ENCODE measurements around the gene CHTOP. TPM values are rescaled to one million over a fixed set of nuclear protein-coding genes. Genes with fewer than 3 reads are reported as not detected.
A peak's percentile ranks its signal among the peaks of the same experiment; 100 is the strongest.

The CHTOP gene
- total RNA-seq, 2 donors from 2014 or later = 39.0 to 78.0 TPM

DNA sequence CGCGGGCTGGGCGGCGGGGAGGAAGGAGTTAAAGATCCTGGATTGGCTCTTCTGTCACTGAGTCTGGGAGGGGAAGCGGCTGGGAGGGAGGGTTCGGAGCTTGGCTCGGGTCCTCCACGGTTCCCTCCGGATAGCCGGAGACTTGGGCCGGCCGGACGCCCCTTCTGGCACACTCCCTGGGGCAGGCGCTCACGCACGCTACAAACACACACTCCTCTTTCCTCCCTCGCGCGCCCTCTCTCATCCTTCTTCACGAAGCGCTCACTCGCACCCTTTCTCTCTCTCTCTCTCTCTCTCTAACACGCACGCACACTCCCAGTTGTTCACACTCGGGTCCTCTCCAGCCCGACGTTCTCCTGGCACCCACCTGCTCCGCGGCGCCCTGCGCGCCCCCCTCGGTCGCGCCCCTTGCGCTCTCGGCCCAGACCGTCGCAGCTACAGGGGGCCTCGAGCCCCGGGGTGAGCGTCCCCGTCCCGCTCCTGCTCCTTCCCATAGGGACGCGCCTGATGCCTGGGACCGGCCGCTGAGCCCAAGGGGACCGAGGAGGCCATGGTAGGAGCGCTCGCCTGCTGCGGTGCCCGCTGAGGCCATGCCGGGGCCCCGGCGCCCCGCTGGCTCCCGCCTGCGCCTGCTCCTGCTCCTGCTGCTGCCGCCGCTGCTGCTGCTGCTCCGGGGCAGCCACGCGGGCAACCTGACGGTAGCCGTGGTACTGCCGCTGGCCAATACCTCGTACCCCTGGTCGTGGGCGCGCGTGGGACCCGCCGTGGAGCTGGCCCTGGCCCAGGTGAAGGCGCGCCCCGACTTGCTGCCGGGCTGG lies 44.9 kb downstream of the CHTOP start, which contains the start of gene NPR1:
Gene NPR1 (plus strand): TSS at position 170 of the 818 bp plus-strand sequence. CDS start 421 bp downstream, at position 591.
- peak within 1 kb of the TSS; percentile 91 to 93 for H3K27ac ChIP-seq
- H3K4me3 ChIP-seq = peak within 1 kb of the TSS; percentile 86
- TF ChIP-seq, protein P1, sequence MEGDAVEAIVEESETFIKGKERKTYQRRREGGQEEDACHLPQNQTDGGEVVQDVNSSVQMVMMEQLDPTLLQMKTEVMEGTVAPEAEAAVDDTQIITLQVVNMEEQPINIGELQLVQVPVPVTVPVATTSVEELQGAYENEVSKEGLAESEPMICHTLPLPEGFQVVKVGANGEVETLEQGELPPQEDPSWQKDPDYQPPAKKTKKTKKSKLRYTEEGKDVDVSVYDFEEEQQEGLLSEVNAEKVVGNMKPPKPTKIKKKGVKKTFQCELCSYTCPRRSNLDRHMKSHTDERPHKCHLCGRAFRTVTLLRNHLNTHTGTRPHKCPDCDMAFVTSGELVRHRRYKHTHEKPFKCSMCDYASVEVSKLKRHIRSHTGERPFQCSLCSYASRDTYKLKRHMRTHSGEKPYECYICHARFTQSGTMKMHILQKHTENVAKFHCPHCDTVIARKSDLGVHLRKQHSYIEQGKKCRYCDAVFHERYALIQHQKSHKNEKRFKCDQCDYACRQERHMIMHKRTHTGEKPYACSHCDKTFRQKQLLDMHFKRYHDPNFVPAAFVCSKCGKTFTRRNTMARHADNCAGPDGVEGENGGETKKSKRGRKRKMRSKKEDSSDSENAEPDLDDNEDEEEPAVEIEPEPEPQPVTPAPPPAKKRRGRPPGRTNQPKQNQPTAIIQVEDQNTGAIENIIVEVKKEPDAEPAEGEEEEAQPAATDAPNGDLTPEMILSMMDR (IDR thresholded peaks at IDR 0.05) = no peak
- H3K27me3 ChIP-seq (replicated peaks; ENCODE audit: insufficient read depth) = no peaks in the 10 kb centered on the region
- peaks cover 5 to 30% of the 10 kb centered on the region in 2 donors for H3K4me1 ChIP-seq (ENCODE audit: control insufficient read depth in 1 of 2, low read depth in 2 of 2)
- DNase-seq (ENCODE audit: low spot score) = peak; percentile 35
- H3K9me3 ChIP-seq = no peaks in the 10 kb centered on the region
- ATAC-seq (ENCODE audit: insufficient number of reproducible peaks, low FRiP score, low read depth) = peak; percentile 16
- H3K36me3 ChIP-seq = peaks cover 12% of the 10 kb centered on the region

DNA sequence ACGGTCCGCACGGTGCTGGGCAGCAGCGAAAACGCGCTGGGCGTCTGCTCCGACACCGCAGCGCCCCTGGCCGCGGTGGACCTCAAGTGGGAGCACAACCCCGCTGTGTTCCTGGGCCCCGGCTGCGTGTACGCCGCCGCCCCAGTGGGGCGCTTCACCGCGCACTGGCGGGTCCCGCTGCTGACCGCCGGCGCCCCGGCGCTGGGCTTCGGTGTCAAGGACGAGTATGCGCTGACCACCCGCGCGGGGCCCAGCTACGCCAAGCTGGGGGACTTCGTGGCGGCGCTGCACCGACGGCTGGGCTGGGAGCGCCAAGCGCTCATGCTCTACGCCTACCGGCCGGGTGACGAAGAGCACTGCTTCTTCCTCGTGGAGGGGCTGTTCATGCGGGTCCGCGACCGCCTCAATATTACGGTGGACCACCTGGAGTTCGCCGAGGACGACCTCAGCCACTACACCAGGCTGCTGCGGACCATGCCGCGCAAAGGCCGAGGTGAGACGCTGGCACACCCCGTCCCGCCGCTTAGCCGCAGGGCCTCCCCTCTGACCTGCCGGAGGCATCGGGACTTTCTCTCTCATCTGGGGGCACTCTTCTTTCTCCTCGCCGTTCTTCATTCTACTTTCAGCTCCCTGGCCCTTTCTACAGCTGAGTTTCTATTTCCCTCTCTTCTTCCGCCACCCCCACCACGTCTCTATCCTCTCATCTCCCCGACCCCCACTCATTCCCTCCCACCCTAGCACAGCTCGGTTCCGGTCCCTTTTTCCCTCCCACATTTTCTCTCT lies 45.7 kb downstream of the CHTOP start:
- Histone ChIP-seq H3K27ac (peak overlapping the region; percentile 91 to 93), H3K9me3 (no peaks in the 10 kb centered on the region), H3K4me1 (ENCODE audit: control insufficient read depth in 1 of 2, low read depth in 2 of 2) (peaks cover 5 to 38% of the 10 kb centered on the region in 2 donors), H3K36me3 (peaks cover 12% of the 10 kb centered on the region), H3K4me3 (peak overlapping the region; percentile 86), H3K27me3 (replicated peaks; ENCODE audit: insufficient read depth) (no peaks in the 10 kb centered on the region)
- DNase-seq (ENCODE audit: low spot score) (no peak), ATAC-seq (ENCODE audit: insufficient number of reproducible peaks, low FRiP score, low read depth) (no peak)
- TF ChIP-seq, protein P1 (IDR thresholded peaks at IDR 0.05) = no peak

DNA sequence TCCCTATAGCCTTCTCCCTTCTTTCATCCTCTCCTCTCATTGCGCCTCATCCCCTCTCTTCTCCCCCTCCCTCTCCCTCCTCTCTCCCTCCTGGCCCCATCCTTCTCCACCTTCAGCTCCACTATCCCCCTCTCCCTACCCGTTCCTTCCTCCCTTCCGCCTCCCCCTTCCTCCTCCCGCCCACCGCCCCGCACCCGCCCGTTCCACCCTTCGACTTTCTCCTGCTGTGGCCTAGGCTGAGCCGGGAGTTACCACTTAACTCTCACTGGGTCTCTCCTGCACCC lies 46.2 kb downstream of the CHTOP start:
- TF ChIP-seq, protein P1 (IDR thresholded peaks at IDR 0.05) = no peak
- no peaks in the 10 kb centered on the region for H3K27me3 ChIP-seq (replicated peaks; ENCODE audit: insufficient read depth)
- no peaks in the 10 kb centered on the region for H3K9me3 ChIP-seq
- ATAC-seq (ENCODE audit: insufficient number of reproducible peaks, low FRiP score, low read depth) (no peak), DNase-seq (ENCODE audit: low spot score) (no peak)
- peak overlapping the region; percentile 86 for H3K4me3 ChIP-seq
- peaks cover 16% of the 10 kb centered on the region for H3K36me3 ChIP-seq
- peaks cover 5 to 38% of the 10 kb centered on the region in 2 donors for H3K4me1 ChIP-seq (ENCODE audit: control insufficient read depth in 1 of 2, low read depth in 2 of 2)
- H3K27ac ChIP-seq = peak overlapping the region; percentile 91 to 93

DNA sequence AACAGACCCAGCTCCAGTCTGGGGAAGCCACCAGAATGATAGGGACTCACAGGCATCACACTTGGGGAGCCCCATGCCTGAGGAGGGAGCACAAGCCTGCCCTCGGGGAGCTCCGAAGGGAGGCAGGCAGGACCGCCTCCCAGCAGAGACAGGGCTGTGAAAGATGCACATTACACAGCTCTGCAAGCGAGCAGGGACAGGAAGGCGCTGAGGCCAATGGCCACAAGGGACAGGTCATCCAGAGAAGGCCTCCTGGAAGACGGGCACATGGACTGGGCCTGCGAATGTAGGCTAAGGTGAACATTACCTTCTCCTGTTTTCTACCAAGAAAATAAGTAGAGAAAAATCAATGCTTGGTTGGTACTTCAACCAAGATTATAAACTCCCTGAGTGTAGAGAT lies 48.9 kb downstream of the CHTOP start:
- Histone ChIP-seq H3K27me3 (replicated peaks; ENCODE audit: insufficient read depth) (no peaks in the 10 kb centered on the region), H3K4me1 (ENCODE audit: control insufficient read depth in 1 of 2, low read depth in 2 of 2) (peaks cover 5 to 38% of the 10 kb centered on the region in 2 donors), H3K27ac (peak overlapping the region in 1 of 2 donors; percentile 74), H3K9me3 (no peaks in the 10 kb centered on the region), H3K4me3 (no peak overlapping the region), H3K36me3 (peaks cover 42% of the 10 kb centered on the region)
- no peak for DNase-seq (ENCODE audit: low spot score)
- ATAC-seq (ENCODE audit: insufficient number of reproducible peaks, low FRiP score, low read depth) = no peak
- TF ChIP-seq, protein P1 (IDR thresholded peaks at IDR 0.05) = no peak

DNA sequence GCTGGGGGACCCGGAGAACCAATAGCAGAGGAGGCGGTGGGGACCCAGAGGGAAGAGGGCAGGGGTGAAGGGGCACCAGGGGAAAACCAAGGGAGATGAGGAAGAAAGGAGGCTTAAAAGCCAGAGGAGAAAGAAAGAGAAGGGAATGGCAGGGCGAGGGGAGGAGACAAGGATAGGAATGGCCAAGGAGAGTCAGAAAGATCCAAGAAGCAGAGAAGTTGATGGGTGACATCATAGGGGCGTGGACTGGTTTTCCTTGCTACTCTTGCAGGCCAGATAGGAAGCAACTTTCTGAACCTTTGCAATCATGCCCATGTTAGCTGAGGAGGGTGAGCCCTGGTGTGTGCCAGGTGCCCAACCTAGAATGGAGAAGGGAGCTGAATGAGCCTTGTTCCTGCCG lies 50.0 kb downstream of the CHTOP start:
- TF ChIP-seq, protein P1 (IDR thresholded peaks at IDR 0.05) = no peak
- peaks cover 5 to 38% of the 10 kb centered on the region in 2 donors for H3K4me1 ChIP-seq (ENCODE audit: control insufficient read depth in 1 of 2, low read depth in 2 of 2)
- no peak overlapping the region for H3K4me3 ChIP-seq
- peaks cover 53% of the 10 kb centered on the region for H3K36me3 ChIP-seq
- DNase-seq (ENCODE audit: low spot score) = no peak
- H3K27me3 ChIP-seq (replicated peaks; ENCODE audit: insufficient read depth) = no peaks in the 10 kb centered on the region
- no peak for ATAC-seq (ENCODE audit: insufficient number of reproducible peaks, low FRiP score, low read depth)
- no peaks in the 10 kb centered on the region for H3K9me3 ChIP-seq
- H3K27ac ChIP-seq = peak overlapping the region; percentile 74 to 77
